ENCODE measurements around the gene RAPGEF1.

RAPGEF1 gene

GRCh38 chr9:131728961-131729360, 10.9 kb downstream of the RAPGEF1 start:
- DNase-seq (ENCODE audit: low read depth): no peak
- no peak for TF ChIP-seq CTCF (IDR thresholded peaks at IDR 0.05; ENCODE audit: control insufficient read depth, extremely low read depth, insufficient read depth)
- no peak overlapping the region for H3K4me3 ChIP-seq (ENCODE audit: low read depth, low read length)

GRCh38 chr9:131728546-131728910, 11.3 kb downstream of the RAPGEF1 start:
- H3K4me3 ChIP-seq (ENCODE audit: low read depth, low read length): no peak overlapping the region
- no peak for DNase-seq (ENCODE audit: low read depth)
- TF ChIP-seq CTCF (IDR thresholded peaks at IDR 0.05; ENCODE audit: control insufficient read depth, extremely low read depth, insufficient read depth): no peak

- DNase-seq (ENCODE audit: low read depth): no peak
- no peak for TF ChIP-seq CTCF (IDR thresholded peaks at IDR 0.05; ENCODE audit: control insufficient read depth, extremely low read depth, insufficient read depth)
- H3K4me3 ChIP-seq (ENCODE audit: low read depth, low read length): no peak overlapping the region
Observed at GRCh38 chr9:131727795-131728545, 11.9 kb downstream of the RAPGEF1 start.

- no peak for TF ChIP-seq CTCF (IDR thresholded peaks at IDR 0.05; ENCODE audit: control insufficient read depth, extremely low read depth, insufficient read depth)
- no peak for DNase-seq (ENCODE audit: low read depth)
- no peak overlapping the region for H3K4me3 ChIP-seq (ENCODE audit: low read depth, low read length)
Observed at GRCh38 chr9:131727184-131727759, 12.6 kb downstream of the RAPGEF1 start.

- no peak for DNase-seq (ENCODE audit: low read depth)
- H3K4me3 ChIP-seq (ENCODE audit: low read depth, low read length): no peak overlapping the region
- TF ChIP-seq CTCF (IDR thresholded peaks at IDR 0.05; ENCODE audit: control insufficient read depth, extremely low read depth, insufficient read depth): no peak
Observed at GRCh38 chr9:131724683-131725082, 15.2 kb downstream of the RAPGEF1 start.

GRCh38 chr9:131723632-131724031, 16.2 kb downstream of the RAPGEF1 start:
- TF ChIP-seq CTCF (IDR thresholded peaks at IDR 0.05; ENCODE audit: control insufficient read depth, extremely low read depth, insufficient read depth): no peak
- DNase-seq (ENCODE audit: low read depth): no peak
- H3K4me3 ChIP-seq (ENCODE audit: low read depth, low read length): no peak overlapping the region

- no peak for TF ChIP-seq CTCF (IDR thresholded peaks at IDR 0.05; ENCODE audit: control insufficient read depth, extremely low read depth, insufficient read depth)
- H3K4me3 ChIP-seq (ENCODE audit: low read depth, low read length): no peak overlapping the region
- no peak for DNase-seq (ENCODE audit: low read depth)
Observed at GRCh38 chr9:131722255-131722654, 17.6 kb downstream of the RAPGEF1 start.
